GM21786 (cell line): ENCODE measurements around the gene PSMC3IP.
A peak's percentile ranks its signal among the peaks of the same experiment; 100 is the strongest.
"Not testable (repeated sequence)": the region's sequence is repeated elsewhere in the genome, so short reads cannot be mapped to it uniquely, and the experiment has no call there.

ENCODE experiments used
- ATAC-seq: cut with Tn5 transposase; IDR thresholded peaks from one replicate; pipeline ENCODE4 v1.9.1; 2021; ENCODE audit not compliant: unreplicated experiment

PSMC3IP gene

DNA sequence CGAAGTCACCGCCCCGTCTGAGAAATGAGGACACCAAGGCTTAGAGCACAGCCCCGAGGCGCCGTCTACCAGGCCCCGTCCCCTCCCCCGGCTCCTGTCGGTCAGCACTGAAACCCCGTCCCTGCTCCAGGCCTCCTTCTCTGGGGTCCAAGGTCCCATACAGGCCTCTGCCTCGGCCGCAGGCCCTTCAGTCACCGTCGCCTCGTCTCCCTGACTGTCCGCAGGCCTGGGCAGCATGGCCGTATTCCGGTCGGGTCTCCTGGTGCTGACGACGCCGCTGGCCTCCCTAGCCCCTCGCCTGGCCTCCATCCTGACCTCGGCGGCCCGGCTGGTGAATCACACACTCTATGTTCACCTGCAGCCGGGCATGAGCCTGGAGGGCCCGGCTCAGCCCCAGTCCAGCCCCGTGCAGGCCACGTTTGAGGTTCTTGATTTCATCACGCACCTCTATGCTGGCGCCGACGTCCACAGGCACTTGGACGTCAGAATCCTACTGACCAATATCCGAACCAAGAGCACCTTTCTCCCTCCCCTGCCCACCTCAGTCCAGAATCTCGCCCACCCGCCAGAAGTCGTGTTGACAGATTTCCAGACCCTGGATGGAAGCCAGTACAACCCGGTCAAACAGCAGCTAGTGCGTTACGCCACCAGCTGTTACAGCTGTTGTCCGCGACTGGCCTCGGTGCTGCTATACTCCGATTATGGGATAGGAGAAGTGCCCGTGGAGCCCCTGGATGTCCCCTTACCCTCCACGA, 15.0 kb downstream of the PSMC3IP start:
- no peak for ATAC-seq

DNA sequence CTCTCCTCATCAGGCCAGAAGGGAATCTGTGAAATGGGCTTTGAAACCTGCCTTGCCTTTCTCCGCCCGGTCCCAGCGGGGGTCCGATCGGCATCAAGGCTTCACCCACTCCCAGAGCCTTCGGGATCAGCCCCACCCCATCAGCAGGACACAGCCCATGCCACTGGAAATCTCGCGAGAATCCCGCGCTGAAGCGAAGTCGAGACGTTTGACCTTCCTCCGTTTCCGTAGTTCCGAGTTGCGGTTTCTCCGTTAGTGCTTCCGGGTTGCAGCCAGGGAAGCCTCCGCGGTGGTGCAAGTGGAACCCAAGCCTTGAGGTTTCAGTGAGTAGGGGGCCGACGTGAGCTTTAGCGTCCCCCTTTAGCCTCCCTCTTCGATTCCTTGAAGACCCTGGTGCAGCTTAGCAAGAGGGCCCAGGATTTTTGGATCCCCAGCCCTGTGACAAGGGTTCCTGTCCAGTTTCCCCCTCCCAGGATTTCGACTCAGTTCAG, 15.6 kb downstream of the PSMC3IP start, which contains the start of gene COASY:
COASY (plus strand) TSS at position 252 of the 491 bp plus-strand sequence. CDS start 475 bp downstream, outside the sequence.
- ATAC-seq, result peak; percentile 54

- no peak for ATAC-seq
Measured at GRCh38 chr17:42560246-42560645, 17.3 kb downstream of the PSMC3IP start.

- no peak for ATAC-seq
Measured at GRCh38 chr17:42559075-42559474, 18.5 kb downstream of the PSMC3IP start.

GRCh38 chr17:42555961-42556617, 21.4 kb downstream of the PSMC3IP start:
- ATAC-seq, result not testable (repeated sequence)

- no peak for ATAC-seq
Measured at GRCh38 chr17:42555122-42555622, 22.4 kb downstream of the PSMC3IP start.

- ATAC-seq, result peak; percentile 76
Measured at GRCh38 chr17:42554250-42555121, 23.0 kb downstream of the PSMC3IP start.

- no peak for ATAC-seq
Measured at GRCh38 chr17:42553866-42554249, 23.7 kb downstream of the PSMC3IP start.

DNA sequence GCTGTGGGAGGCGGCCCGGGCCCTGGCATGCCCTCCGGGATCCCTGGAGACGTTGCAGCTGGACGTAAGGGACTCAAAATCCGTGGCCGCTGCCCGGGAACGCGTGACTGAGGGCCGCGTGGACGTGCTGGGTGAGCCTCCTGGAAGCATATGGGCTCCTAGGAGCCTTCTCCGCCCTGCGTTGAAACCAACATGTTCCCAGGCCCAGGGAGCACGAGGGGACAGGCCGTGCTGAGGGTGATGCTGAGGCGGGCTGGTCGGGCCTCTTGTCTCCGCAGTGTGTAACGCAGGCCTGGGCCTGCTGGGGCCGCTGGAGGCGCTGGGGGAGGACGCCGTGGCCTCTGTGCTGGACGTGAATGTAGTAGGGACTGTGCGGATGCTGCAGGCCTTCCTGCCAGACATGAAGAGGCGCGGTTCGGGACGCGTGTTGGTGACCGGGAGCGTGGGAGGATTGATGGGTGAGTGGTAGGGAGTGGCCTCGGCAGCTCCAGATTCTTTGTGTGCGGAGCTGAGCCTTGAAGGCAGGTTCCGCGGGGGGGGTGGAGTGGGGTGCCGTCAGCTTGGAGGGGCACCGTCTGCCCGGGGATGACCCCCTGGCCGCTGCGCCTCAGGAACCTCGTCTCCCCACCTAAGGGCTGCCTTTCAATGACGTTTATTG, 24.2 kb downstream of the PSMC3IP start:
- no peak for ATAC-seq

GRCh38 chr17:42552736-42553135, 24.8 kb downstream of the PSMC3IP start, which contains the start of gene HSD17B1:
TSS of gene HSD17B1 (plus strand) at chr17:42552923. CDS start at chr17:42552934, 11 bp downstream.
- not testable (repeated sequence) for ATAC-seq

DNA sequence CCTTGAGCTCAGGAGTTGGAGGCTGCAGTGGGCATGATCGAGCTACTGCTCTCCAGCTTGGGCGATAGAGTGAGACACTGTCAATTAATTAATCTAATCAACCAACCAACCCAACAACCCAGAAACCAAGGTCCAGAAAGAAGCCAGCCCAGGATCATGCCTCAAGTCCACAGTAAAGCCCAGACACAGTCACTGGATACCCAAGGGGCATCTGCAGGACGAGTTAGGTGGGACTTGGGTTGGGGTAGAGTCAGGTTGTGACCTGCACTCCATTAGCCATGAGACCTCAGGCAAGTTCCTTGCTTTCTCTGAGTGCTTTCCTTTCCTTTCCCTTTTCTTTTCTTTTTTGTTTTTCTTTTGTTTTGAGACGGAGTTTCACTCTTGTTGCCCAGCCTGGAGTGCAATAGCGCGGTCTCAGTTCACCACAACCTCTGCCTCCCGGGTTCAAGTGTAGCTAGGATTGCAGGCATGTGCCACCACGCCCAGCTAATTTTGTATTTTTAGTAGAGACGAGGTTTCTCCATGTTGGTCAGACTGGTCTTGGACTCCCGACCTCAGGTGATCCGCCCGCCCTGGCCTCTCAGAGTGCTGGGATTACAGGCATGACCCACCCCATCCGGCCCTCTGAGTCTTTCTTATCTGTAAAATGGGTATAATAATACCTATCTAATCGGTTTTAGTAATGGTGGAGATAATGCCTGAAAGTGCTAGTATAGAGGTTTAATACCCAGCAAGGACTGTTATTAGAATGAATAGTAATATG, 28.4 kb downstream of the PSMC3IP start:
- ATAC-seq, result no peak

- ATAC-seq, result peak; percentile 60
Measured at GRCh38 chr17:42548070-42548837, 29.3 kb downstream of the PSMC3IP start.

GRCh38 chr17:42547698-42548069, 29.8 kb downstream of the PSMC3IP start:
- ATAC-seq, result no peak

GRCh38 chr17:42547001-42547461, 30.5 kb downstream of the PSMC3IP start:
- ATAC-seq, result no peak

DNA sequence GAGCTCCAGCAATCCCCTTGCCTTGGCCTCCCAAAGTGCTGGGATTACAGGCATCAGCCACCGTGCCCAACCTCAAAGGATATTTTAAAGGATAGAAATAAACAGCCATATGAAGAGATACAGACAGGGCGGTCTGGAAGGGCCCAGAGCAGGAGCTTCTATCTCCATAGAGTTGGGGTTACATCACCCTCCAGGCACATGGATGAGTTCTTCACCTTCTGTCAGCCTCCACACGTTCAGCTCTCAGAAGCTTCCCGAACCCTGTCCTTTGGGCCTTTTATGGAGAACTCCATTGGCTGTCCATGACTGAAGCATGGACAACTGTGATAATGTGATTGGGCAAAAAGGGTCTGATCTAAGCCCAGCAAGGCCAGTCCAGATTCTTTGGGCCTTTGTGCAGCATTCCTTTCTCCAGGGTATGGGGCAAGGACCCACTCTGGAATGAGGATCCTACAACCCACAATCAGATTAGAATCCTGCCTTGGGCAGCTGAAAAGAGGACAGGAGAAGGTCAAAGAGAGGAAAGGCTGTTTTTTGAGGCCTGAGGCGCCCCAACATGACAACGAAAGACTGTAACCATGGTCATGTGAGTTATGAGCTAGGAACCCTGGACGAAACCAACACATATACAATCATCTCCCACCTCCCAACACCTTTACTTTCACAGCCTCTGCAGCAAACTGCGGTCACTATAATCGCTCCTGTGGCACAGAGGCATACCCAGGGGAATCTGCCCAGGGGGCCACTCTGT, 31.6 kb downstream of the PSMC3IP start:
- ATAC-seq, result not testable (repeated sequence)

DNA sequence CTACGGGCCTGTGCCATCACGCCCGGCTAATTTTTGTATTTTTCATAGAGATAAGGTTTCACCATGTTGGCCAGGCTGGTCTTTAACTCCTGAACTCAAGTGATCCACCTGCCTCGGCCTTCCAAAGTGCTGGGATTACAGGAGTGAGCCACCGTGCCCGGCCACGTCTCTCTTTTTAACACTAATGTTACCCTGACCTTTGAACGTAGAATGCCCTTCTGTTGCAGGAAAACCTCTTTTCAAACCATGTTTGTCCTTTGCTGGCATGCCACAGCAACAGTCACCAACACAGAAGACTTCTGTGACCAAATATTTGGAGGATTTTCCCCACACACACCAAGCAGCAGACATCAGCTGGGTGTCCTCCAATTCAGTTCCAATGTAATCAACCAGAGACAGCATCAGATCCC, 32.6 kb downstream of the PSMC3IP start:
- no peak for ATAC-seq

GRCh38 chr17:42543190-42544079, 34.1 kb downstream of the PSMC3IP start:
- no peak for ATAC-seq
